ENCODE data around the gene MBD3L2.
"Not testable (repeated sequence)": the region's sequence is repeated elsewhere in the genome, so short reads cannot be mapped to it uniquely, and the experiment has no call there.

MBD3L2 gene

GRCh38 chr19:7049021-7049420 lies at the start of gene MBD3L2:
TSS of gene MBD3L2 (plus strand) at chr19:7049321. CDS start at chr19:7049374, 53 bp downstream.
- DNase-seq (ENCODE audit: low spot score): not testable (repeated sequence)

- no peak for DNase-seq (ENCODE audit: low spot score)
Measured at GRCh38 chr19:6999933-7000332, 49.2 kb upstream of the MBD3L2 start.

GRCh38 chr19:7000333-7000732 lies 48.8 kb upstream of the MBD3L2 start:
- DNase-seq (ENCODE audit: low spot score): no peak

GRCh38 chr19:7000816-7001215 lies 48.3 kb upstream of the MBD3L2 start:
- DNase-seq (ENCODE audit: low spot score): no peak

- no peak for DNase-seq (ENCODE audit: low spot score)
Measured at GRCh38 chr19:7004313-7004931, 44.7 kb upstream of the MBD3L2 start.

GRCh38 chr19:7006135-7006704 lies 42.9 kb upstream of the MBD3L2 start:
- no peak for DNase-seq (ENCODE audit: low spot score)

- no peak for DNase-seq (ENCODE audit: low spot score)
Measured at GRCh38 chr19:7007859-7008258, 41.3 kb upstream of the MBD3L2 start.

- DNase-seq (ENCODE audit: low spot score): no peak
Measured at GRCh38 chr19:7010722-7011593, 38.2 kb upstream of the MBD3L2 start.

GRCh38 chr19:7013678-7014077 lies 35.4 kb upstream of the MBD3L2 start:
- DNase-seq (ENCODE audit: low spot score): no peak

- DNase-seq (ENCODE audit: low spot score): no peak
Measured at GRCh38 chr19:7018828-7019227, 30.3 kb upstream of the MBD3L2 start.

- not testable (repeated sequence) for DNase-seq (ENCODE audit: low spot score)
Measured at GRCh38 chr19:7021331-7021730, 27.8 kb upstream of the MBD3L2 start, which contains the start of gene MBD3L2B. TSS of gene MBD3L2B (minus strand) at chr19:7021431. CDS start at chr19:7021397, 34 bp downstream.

GRCh38 chr19:7028790-7029189 lies 20.3 kb upstream of the MBD3L2 start:
- not testable (repeated sequence) for DNase-seq (ENCODE audit: low spot score)

- DNase-seq (ENCODE audit: low spot score): not testable (repeated sequence)
Measured at GRCh38 chr19:7030278-7030677, 18.8 kb upstream of the MBD3L2 start, which contains the start of gene MBD3L5. TSS of gene MBD3L5 (plus strand) at chr19:7030578. CDS start at chr19:7030612, 34 bp downstream.

GRCh38 chr19:7040079-7040478 lies 9.0 kb upstream of the MBD3L2 start, which contains the start of gene MBD3L4:
TSS of gene MBD3L4 (minus strand) at chr19:7040179. CDS start at chr19:7040144, 35 bp downstream.
- DNase-seq (ENCODE audit: low spot score): not testable (repeated sequence)

- DNase-seq (ENCODE audit: low spot score): not testable (repeated sequence)
Measured at GRCh38 chr19:7041563-7041962, 7.6 kb upstream of the MBD3L2 start.

GRCh38 chr19:7051421-7051820 lies 2.3 kb downstream of the MBD3L2 start:
- DNase-seq (ENCODE audit: low spot score): not testable (repeated sequence)

GRCh38 chr19:7052896-7053295 lies 3.8 kb downstream of the MBD3L2 start:
- not testable (repeated sequence) for DNase-seq (ENCODE audit: low spot score)

- DNase-seq (ENCODE audit: low spot score): not testable (repeated sequence)
Measured at GRCh38 chr19:7054635-7055368, 5.7 kb downstream of the MBD3L2 start.

- not testable (repeated sequence) for DNase-seq (ENCODE audit: low spot score)
Measured at GRCh38 chr19:7055679-7056078, 6.6 kb downstream of the MBD3L2 start.

- not testable (repeated sequence) for DNase-seq (ENCODE audit: low spot score)
Measured at GRCh38 chr19:7056371-7056770, 7.2 kb downstream of the MBD3L2 start.

- DNase-seq (ENCODE audit: low spot score): not testable (repeated sequence)
Measured at GRCh38 chr19:7058576-7058975, 9.5 kb downstream of the MBD3L2 start, which contains the start of gene MBD3L3. TSS of gene MBD3L3 (minus strand) at chr19:7058676. CDS start at chr19:7058605, 71 bp downstream.

- not testable (repeated sequence) for DNase-seq (ENCODE audit: low spot score)
Measured at GRCh38 chr19:7059977-7060376, 10.9 kb downstream of the MBD3L2 start.
